ENCODE measurements around the gene GPN2. TPM values are rescaled to one million over a fixed set of nuclear protein-coding genes. Genes with fewer than 3 reads are reported as not detected.

The GPN2 gene
- total and polyA plus RNA-seq, 9 of the 15 experiments (the other 6 are each of a cell fraction or from before 2014, with no cell fraction given) = 9.9 to 58.8 (median 20.4) TPM

DNA sequence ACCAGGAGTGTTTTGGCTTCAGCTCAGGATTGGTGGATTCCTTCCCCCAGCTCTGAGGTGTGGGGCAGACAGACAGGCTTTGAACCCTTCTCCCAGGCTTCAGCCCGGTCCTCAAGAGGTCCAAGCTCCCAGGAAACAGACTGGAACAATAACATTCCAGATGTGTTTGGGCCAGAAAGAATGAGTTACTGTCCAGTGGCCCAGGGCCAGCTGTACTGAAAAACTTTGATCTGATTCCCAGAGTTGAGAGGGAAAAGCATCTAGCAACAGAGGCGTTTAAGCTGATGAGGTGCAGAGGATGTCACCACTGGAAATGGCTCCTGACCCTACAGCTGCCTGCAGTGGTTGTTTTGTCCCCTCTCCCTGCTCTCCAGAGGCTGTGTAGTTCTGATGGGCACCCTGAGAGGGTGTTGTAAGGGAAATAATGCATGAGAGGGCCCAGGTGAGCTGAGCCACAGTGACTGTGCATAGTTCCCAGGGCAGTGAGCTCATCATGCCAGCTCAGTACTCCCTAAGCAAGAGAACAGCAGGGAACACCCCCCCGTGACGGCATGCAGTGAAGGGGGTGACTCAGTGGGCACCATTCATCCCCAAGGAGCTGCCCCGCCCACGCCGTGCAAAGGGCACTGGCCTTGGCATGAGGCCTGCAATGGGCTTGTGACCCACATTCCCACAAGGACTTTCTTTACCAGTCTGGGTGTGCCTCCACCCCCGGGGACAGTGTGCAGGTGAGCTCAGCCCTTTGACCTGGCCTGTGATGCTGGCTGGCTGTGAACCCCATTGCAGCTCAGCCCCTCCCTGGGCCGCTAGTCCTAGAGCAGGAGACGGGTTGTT is 40.9 kb downstream of the GPN2 start:
- DNase-seq (ENCODE audit: extremely low read depth in 1 of 4, low spot score in 3 of 4) (no peak), FAIRE-seq (no peak), ATAC-seq (no peak)
- Histone ChIP-seq H3K36me3 (ENCODE audit: control insufficient read depth, insufficient read depth, low read length) (peaks cover 81% of the 10 kb centered on the region; the same call in 2 of the 3 replicates), H2AFZ (ENCODE audit: low read depth, low read length) (no peak overlapping the region), H3K4me2 (ENCODE audit: insufficient read depth, low read length) (no peak overlapping the region), H3K4me3 (no peak overlapping the region), H3K9me1 (ENCODE audit: control insufficient read depth, insufficient read depth, low read length) (peaks cover 8% of the 10 kb centered on the region), H3K9me3 (replicated peaks; ENCODE audit: control insufficient read depth, insufficient read depth, low read depth, low read length) (no peaks in the 10 kb centered on the region), H3K9ac (ENCODE audit: insufficient read depth in 1 of 2, low read depth in 2 of 2, low read length in 2 of 2) (peak overlapping the region in 1 of 2 experiments; percentile 10; a peak in 1 of 4 replicates), H3K79me2 (ENCODE audit: control insufficient read depth, insufficient read depth, low read length) (no peaks in the 10 kb centered on the region), H4K20me1 (replicated peaks; ENCODE audit: control insufficient read depth, insufficient read depth, low read length) (peaks cover 13% of the 10 kb centered on the region), H3K27ac (ENCODE audit: extremely low read depth, low read depth, low read length) (no peak overlapping the region), H3K27me3 (ENCODE audit: control insufficient read depth in 2 of 2, insufficient read depth in 2 of 2, low read length in 2 of 2) (no peaks in the 10 kb centered on the region), H3K4me1 (replicated peaks in 1 of 2; ENCODE audit: control insufficient read depth in 2 of 2, insufficient read depth in 2 of 2, low read length in 2 of 2) (peaks cover 0 to 6% of the 10 kb centered on the region in 2 experiments; a peak in 2 of 5 replicates)
- CTCF ChIA-PET (ENCODE audit: low intra/inter-chr PET ratio) = no interaction called here
- intact Hi-C loops (cut with micrococcal nuclease) (no loop called here), in situ Hi-C loops (cut with MboI) (no loop called here)
- WGBS (ENCODE audit: insufficient coverage, low coverage, missing lambda C conversion rate) = 85% methylated on average over 9 of the region's 10 CpGs
- POLR2A ChIA-PET = interaction anchor here (0.5 to 3.2 kb wide), 7 partner anchors 10 to 178 kb away, joined by 3 to 16 read pairs (median 5); no protein-coding TSS in a partner anchor
- TF ChIP-seq NKRF (IDR thresholded peaks at IDR 0.05; ENCODE audit: borderline replicate concordance) (no peak), ZNF644 (tag; IDR thresholded peaks at IDR 0.05; ENCODE audit: low read depth) (no peak)
- TF ChIP-seq, protein P1, sequence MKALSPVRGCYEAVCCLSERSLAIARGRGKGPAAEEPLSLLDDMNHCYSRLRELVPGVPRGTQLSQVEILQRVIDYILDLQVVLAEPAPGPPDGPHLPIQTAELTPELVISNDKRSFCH (CRISPR knock-in tag; IDR thresholded peaks at IDR 0.05) = no peak
- TF ChIP-seq, protein P1 (tag; IDR thresholded peaks at IDR 0.05) = no peak
- no TSS peak for BruUV-seq (replicated peaks)

All from K562 (cell line).